Keratinocyte (primary cell): ENCODE results near the gene CD3G.

Experiments
- EZH2 ChIP-seq: IDR thresholded peaks from one replicate; pipeline ENCODE4 v1.6.1; 2012; ENCODE audit warnings: inconsistent platforms, mild to moderate bottlenecking, low read length, moderate library complexity
- TF ChIP-seq, protein P1 (sequence below), 3 experiments: IDR thresholded peaks in 1 of 3; conservative IDR thresholded peaks in 1 of 3; optimal IDR thresholded peaks in 1 of 3; 2 replicates in 2 of 3; 3 replicates in 1 of 3; pipeline versions ENCODE3 to v1.5.1; 2011; ENCODE audit warnings: low read length in 3 of 3, mild to moderate bottlenecking in 3 of 3, moderate library complexity in 2 of 3, control low read depth in 1 of 3, inconsistent platforms in 1 of 3; ENCODE audit not compliant: insufficient read depth in 2 of 3; ENCODE audit errors: extremely low read depth in 1 of 3

GRCh38 chr11:118370774-118371173 is 26.6 kb downstream of the CD3G start:
- TF ChIP-seq EZH2: no peak
- TF ChIP-seq, protein P1, sequence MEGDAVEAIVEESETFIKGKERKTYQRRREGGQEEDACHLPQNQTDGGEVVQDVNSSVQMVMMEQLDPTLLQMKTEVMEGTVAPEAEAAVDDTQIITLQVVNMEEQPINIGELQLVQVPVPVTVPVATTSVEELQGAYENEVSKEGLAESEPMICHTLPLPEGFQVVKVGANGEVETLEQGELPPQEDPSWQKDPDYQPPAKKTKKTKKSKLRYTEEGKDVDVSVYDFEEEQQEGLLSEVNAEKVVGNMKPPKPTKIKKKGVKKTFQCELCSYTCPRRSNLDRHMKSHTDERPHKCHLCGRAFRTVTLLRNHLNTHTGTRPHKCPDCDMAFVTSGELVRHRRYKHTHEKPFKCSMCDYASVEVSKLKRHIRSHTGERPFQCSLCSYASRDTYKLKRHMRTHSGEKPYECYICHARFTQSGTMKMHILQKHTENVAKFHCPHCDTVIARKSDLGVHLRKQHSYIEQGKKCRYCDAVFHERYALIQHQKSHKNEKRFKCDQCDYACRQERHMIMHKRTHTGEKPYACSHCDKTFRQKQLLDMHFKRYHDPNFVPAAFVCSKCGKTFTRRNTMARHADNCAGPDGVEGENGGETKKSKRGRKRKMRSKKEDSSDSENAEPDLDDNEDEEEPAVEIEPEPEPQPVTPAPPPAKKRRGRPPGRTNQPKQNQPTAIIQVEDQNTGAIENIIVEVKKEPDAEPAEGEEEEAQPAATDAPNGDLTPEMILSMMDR (optimal IDR thresholded peaks at IDR 0.05 in 1 of 3, IDR thresholded peaks at IDR 0.05 in 1 of 3, conservative IDR thresholded peaks at IDR 0.05 in 1 of 3; ENCODE audit: extremely low read depth in 1 of 3, insufficient read depth in 2 of 3, low read length in 3 of 3): no peak
